HG03064 (cell line): ENCODE results near the gene GLT6D1.

Source experiments
- ATAC-seq: cut with Tn5 transposase; IDR thresholded peaks from one replicate; pipeline ENCODE4 v1.9.1; 2021; ENCODE audit warnings: low read depth; ENCODE audit not compliant: unreplicated experiment

The GLT6D1 gene

DNA sequence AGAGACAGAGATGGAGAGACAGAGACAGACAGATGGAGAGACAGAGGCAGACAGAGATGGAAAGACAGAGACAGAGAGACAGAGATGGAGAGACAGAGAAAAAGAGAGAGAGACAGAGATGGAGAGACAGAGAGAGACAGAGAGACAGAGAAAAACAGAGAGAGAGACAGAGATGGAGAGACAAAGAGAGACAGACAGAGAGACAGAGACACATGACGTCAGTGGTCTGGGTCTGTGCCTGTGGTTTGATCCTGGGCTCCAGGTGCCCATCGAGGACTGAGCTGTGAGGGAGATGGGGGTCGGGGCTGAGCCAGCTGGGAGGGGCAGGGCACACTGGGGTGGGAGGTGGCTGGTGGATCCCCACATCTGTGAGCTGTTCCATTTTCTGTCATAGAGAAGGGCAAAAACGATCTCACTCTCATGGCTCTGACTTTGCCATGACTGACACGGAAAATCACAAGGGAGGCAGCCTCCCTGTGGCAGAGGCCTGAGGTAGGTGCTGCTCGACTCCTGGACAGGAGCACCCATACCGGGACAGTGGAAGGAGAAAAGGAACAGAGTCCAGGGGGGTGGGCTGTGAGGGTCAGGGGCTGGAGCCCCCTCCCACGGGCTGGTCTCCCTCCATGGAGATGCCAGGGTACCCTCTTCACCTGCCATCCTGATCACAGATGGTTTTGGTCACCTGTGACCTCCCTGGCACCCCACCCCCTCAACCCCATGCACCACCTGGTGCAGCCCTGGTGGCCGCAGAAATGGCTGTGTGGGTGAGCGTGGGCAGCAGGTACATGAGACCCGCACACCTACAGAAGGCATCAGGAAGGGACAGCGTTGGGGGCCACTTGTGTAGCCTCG is 28.8 kb downstream of the GLT6D1 start:
- no peak for ATAC-seq

DNA sequence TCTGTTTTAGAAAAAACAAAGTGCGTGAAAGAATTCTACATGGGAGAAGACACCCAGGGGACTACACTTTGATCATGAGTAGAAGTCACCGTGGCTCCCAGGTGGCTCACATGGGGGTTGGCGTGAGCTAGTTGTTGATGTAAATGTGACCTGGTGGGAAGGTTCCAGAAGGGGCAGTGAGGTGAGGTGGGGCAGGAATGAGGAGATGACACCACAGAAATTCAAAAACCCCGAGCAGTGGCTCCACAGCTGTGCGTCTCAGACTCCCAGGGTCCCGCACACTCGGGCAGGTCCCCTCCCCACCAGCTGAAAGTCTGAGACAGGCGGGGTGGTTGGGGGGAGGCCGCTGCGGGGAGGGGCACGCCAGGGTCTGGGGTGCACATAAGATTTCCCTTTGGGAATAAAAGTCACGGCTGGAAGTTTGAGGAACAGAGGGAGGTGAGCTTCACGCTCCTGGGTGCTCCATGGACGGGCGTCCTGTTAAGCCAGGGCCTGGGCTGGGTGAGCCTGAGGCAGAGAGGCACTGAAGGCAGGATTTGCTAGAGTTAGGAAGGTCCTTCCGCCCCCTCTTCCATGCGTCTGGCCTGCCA is 29.9 kb downstream of the GLT6D1 start:
- no peak for ATAC-seq

GRCh38 chr9:135608999-135609317 is 30.4 kb downstream of the GLT6D1 start:
- ATAC-seq: no peak

- no peak for ATAC-seq
Measured at GRCh38 chr9:135608294-135608998, 30.9 kb downstream of the GLT6D1 start.

DNA sequence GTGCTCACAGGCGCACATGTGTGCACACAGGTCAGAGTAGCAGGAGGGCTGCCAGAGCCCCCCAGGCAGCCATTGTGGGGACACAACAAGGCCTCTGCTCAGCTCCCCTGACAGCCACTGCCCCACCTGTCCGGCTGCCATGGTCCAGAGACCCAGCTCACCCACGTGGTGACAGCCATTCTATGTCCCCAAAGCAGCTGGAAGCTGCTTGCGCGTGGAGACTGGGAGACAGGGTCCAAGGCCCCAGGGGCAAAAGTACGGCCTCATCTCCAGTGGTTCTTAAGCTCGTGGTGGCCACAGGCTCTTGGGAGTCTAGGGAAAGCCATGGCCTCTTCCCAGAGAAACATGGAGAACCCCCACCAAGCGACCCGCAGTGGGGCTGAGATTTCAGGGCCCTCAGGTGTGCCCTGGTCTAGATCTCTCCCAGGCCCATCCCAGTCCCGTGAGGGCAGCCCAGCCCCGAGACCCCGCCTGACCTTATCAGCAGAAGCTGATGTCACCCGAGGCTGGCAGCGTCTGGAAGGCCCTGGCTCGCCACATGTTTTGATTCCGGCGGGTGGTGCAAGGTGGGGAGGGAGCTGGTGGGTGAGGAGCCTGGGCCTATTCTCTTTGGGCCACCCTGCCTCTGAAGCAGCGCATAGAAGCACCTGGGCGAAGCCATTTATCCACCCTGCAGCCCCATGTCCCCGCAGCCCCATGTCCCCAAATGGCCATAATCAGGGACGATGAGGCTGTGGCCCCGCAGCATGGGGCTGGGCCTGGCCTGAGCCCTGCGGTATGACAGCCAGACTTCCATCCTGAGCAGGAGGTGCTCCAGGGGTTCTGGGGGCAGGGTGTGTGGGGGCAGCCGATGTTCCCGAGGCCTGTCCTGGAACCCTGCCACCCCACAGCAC is 31.7 kb downstream of the GLT6D1 start:
- no peak for ATAC-seq

- ATAC-seq: no peak
Measured at GRCh38 chr9:135606885-135607259, 32.5 kb downstream of the GLT6D1 start.

GRCh38 chr9:135605238-135605781 is 34.0 kb downstream of the GLT6D1 start:
- no peak for ATAC-seq

- no peak for ATAC-seq
Measured at GRCh38 chr9:135604437-135605237, 34.7 kb downstream of the GLT6D1 start.

DNA sequence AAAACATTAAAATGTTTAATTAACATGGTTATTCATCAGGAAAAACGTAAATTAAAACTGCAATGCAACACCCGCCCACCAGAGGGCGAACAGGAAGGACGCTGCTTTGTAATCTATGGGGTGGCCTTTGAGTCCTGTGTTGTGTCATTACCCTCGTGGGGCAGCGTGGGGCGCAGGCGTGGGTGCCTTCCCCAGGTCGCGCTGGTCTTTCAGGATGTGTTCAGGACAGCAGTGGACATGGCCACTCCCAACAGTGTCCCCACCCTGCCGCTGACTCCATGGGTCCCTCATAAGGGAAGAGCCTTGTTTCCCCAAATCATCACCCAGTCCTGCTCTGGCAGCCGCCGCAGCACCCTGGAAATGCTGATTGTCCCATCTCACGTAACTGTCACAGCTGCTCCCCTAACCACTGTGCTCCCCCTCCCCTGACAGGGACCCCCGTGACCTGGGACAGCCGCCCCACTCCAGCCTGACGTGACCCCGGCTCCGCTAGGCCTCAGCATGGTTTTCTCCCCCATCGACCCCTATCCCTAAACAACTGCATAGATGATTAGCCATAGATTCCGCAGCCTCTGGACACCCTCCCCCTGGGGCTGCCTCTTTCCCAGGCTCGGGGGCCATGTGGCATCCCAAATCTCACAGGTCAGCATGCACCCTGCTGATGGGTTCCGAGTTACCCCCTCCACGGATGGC is 36.4 kb downstream of the GLT6D1 start:
- ATAC-seq: no peak

DNA sequence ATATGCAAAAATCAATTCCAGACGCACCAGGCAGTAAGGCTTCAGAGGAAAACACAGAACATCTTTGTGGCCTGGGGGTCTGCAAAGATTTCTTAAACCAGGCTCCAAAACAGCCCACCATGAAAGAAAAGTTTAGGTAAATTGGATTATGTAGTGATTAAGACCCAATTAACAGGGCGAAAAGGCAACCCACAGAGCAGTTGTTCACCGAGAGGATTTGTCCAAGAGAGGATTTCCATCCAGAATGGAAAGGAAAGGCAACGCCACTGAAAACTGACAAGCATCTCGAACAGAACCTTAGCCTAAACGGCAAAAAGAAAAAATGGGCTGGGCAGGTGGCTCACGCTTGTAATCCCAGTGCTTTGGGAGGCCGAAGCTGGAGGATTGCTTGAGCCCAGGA is 37.4 kb downstream of the GLT6D1 start:
- ATAC-seq: no peak

DNA sequence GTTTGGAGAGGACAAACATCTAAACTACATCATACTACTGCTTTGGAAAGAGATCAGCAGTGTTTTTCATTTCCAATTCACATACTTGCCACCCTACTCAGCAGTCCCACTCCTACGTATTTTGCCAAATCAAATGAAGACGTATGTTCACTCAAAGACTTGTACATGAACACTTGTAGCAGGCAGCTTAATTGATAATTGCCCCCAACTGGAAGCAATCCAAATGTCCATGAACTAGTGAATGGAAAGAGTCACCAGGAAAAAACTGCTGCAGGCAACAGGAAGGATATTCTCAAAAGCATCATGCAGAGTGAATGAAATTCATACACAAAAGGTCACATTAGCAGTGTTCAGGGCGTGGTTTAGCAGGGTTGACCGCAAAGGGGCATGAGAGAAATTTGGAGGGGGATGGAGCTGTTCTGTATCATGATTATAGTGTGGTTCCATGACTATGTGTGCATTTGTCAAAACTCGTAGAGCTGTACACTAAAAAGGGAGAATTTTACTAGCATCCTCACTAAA is 39.0 kb downstream of the GLT6D1 start:
- ATAC-seq: no peak

GRCh38 chr9:135596211-135596610 is 43.1 kb downstream of the GLT6D1 start:
- ATAC-seq: no peak

- no peak for ATAC-seq
Measured at GRCh38 chr9:135592625-135593024, 46.7 kb downstream of the GLT6D1 start.

DNA sequence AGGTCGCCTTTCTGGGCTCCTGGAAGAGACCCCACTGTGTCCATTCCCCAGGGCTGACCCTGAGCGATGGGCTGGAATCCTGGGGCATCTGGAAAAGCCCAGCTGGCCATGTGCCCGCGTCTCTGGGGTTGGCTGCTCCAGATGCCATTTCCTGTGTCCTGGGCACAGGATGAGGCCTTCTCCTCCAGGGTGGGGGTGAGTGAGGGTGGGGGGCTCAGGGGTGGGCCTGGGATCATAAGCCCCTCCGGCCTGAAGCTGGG is 47.1 kb downstream of the GLT6D1 start:
- ATAC-seq: no peak

- no peak for ATAC-seq
Measured at GRCh38 chr9:135591506-135592330, 47.6 kb downstream of the GLT6D1 start.

- no peak for ATAC-seq
Measured at GRCh38 chr9:135590486-135591079, 48.8 kb downstream of the GLT6D1 start.

- ATAC-seq: no peak
Measured at GRCh38 chr9:135589596-135590485, 49.5 kb downstream of the GLT6D1 start.
